ENCODE measurements around the gene YPEL3.

YPEL3 gene

DNA sequence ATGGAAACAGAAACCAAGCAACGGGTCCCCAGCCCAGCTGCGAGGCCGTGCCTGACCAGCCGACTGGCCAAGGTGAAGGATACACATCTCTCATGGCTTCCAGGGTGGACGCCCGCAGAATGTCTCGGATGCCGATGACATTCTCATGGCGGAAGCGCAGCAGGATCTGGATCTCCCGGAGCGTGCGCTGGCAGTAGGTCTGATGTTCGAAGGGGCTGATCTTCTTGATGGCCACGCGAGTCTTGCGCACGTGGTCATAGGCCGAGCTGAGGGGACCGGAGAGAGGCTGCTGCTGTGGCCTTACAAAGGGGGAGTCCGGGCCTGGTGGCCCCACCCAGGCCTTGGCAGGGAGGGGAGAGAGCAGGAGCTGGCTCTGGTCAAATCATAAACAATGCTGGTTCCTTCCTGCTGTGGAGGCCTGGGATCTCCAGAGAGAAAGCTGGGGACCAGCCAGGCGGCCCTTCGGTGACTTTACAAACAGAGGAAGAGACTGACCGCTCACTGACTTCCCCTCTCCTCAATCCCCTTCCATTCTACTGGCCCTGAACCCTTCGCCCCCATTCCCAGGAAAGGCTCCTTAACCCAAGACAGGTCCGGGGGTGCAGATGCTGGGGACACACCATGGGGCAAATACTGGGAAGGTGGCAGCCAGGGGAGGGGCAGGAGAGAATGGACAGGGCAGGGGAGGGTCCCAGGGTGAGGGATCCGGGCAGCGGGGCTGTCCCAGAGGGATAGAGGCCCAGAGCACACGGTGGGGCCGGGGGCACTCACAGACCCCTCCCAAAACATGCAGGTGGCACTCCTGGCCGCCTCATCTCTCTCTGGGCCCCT lies 25.9 kb upstream of the YPEL3 start:
- Histone ChIP-seq H3K27me3 (ENCODE audit: insufficient read depth, low read length) (no peaks in the 10 kb centered on the region), H2AFZ (ENCODE audit: low read length) (no peak overlapping the region), H3F3A (ENCODE audit: insufficient read depth, low read length) (no peaks in the 10 kb centered on the region), H3K27ac (ENCODE audit: low read depth, low read length, poor library complexity, severe bottlenecking) (peak overlapping the region; percentile 69), H3K4me3 (ENCODE audit: low read depth, low read length, poor library complexity, severe bottlenecking) (peak overlapping the region; percentile 88), H3K4me1 (ENCODE audit: insufficient read depth, low read length, severe bottlenecking) (peaks cover 29% of the 10 kb centered on the region), H3K9me2 (ENCODE audit: low read depth, low read length) (no peaks in the 10 kb centered on the region), H3K4me2 (ENCODE audit: low read length) (peak overlapping the region; percentile 91), H3K9me3 (ENCODE audit: low read length) (no peaks in the 10 kb centered on the region), H3K36me3 (ENCODE audit: insufficient read depth, low read length) (peaks cover 16% of the 10 kb centered on the region; the same call in 1 of the 2 replicates), H3K9ac (ENCODE audit: low read length) (peak overlapping the region; percentile 92), H4K20me1 (ENCODE audit: insufficient read depth, low read length) (no peaks in the 10 kb centered on the region), H3K79me2 (ENCODE audit: insufficient read depth, low read length) (no peaks in the 10 kb centered on the region)
- TF ChIP-seq EZH2 (IDR thresholded peaks at IDR 0.05; ENCODE audit: borderline replicate concordance, low read length) = no peak
- TF ChIP-seq CTCF (IDR thresholded peaks at IDR 0.05; ENCODE audit: low read length) = no peak

DNA sequence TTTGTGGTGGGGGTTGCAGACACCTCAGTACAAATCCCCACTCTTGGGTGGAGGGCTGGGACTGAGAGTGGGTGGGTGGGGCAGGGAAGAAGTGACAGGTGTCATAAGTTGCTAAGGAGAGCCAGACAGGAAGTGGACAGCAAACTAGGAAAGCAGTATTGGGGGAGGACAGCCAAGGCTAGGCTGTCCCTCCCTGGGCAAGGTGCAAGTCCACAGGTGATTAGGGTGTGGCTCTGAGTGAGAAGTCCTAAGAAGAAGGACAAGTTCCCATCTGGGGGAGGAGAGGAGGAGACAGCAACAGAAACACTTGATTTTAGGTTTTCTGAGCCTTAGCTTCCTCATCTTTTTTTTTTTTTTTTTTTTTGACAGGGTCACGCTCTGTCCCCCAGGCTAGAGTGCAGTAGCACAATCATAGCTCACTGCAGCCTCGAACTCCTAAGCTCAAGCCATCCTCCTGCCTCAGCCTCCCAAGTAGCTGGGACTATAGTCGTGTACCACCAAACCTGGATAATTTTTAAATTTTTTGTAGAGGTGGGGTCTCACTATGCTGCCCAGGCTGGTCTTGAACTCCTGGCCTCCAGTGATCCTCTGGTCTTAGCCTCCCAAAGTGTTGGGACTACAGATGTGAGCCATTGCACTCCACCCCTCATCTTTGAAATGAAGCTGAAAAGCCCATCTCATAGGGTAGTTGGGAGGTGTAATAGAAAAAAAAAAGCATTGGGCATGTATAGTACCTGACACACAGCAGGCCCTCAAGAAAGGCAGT lies 24.5 kb upstream of the YPEL3 start:
- Histone ChIP-seq H4K20me1 (ENCODE audit: insufficient read depth, low read length) (no peaks in the 10 kb centered on the region), H3K4me3 (ENCODE audit: low read depth, low read length, poor library complexity, severe bottlenecking) (no peak overlapping the region), H3K9ac (ENCODE audit: low read length) (no peak overlapping the region), H3K9me3 (ENCODE audit: low read length) (no peaks in the 10 kb centered on the region), H3K79me2 (ENCODE audit: insufficient read depth, low read length) (no peaks in the 10 kb centered on the region), H3K4me1 (ENCODE audit: insufficient read depth, low read length, severe bottlenecking) (peaks cover 19% of the 10 kb centered on the region), H2AFZ (ENCODE audit: low read length) (no peak overlapping the region), H3K36me3 (ENCODE audit: insufficient read depth, low read length) (peaks cover 20% of the 10 kb centered on the region; the same call in 1 of the 2 replicates), H3K27ac (ENCODE audit: low read depth, low read length, poor library complexity, severe bottlenecking) (no peak overlapping the region), H3F3A (ENCODE audit: insufficient read depth, low read length) (no peaks in the 10 kb centered on the region), H3K9me2 (ENCODE audit: low read depth, low read length) (no peaks in the 10 kb centered on the region), H3K4me2 (ENCODE audit: low read length) (no peak overlapping the region), H3K27me3 (ENCODE audit: insufficient read depth, low read length) (no peaks in the 10 kb centered on the region)
- no peak for TF ChIP-seq CTCF (IDR thresholded peaks at IDR 0.05; ENCODE audit: low read length)
- no peak for TF ChIP-seq EZH2 (IDR thresholded peaks at IDR 0.05; ENCODE audit: borderline replicate concordance, low read length)

DNA sequence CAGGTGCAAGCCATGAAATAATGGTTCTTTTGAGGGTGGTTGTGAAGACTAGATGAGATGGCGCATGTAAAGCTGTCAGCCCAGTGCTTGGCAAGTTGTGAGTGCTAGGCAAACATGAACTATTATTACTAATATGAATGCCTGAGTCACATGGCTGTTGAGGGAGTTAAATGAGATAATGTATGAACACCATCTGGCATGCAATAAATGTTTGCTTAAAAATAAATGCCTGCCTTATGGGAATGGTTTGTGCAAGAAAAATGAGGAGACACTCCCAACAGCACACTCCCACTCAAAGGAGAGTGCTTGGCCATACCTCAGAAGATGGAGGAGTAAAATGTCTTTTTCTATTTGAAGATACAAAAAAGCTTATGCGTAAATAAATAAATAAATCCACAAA lies 23.4 kb upstream of the YPEL3 start:
- no peaks in the 10 kb centered on the region for H3F3A ChIP-seq (ENCODE audit: insufficient read depth, low read length)
- H3K9me2 ChIP-seq (ENCODE audit: low read depth, low read length) = no peaks in the 10 kb centered on the region
- no peaks in the 10 kb centered on the region for H3K79me2 ChIP-seq (ENCODE audit: insufficient read depth, low read length)
- H3K4me2 ChIP-seq (ENCODE audit: low read length) = no peak overlapping the region
- H3K4me1 ChIP-seq (ENCODE audit: insufficient read depth, low read length, severe bottlenecking) = peaks cover 28% of the 10 kb centered on the region
- TF ChIP-seq CTCF (IDR thresholded peaks at IDR 0.05; ENCODE audit: low read length) (no peak), EZH2 (IDR thresholded peaks at IDR 0.05; ENCODE audit: borderline replicate concordance, low read length) (no peak)
- H3K9me3 ChIP-seq (ENCODE audit: low read length) = no peaks in the 10 kb centered on the region
- H2AFZ ChIP-seq (ENCODE audit: low read length) = no peak overlapping the region
- H3K9ac ChIP-seq (ENCODE audit: low read length) = no peak overlapping the region
- H4K20me1 ChIP-seq (ENCODE audit: insufficient read depth, low read length) = no peaks in the 10 kb centered on the region
- H3K4me3 ChIP-seq (ENCODE audit: low read depth, low read length, poor library complexity, severe bottlenecking) = no peak overlapping the region
- no peak overlapping the region for H3K27ac ChIP-seq (ENCODE audit: low read depth, low read length, poor library complexity, severe bottlenecking)
- H3K27me3 ChIP-seq (ENCODE audit: insufficient read depth, low read length) = no peaks in the 10 kb centered on the region
- peaks cover 20% of the 10 kb centered on the region; the same call in 1 of the 2 replicates for H3K36me3 ChIP-seq (ENCODE audit: insufficient read depth, low read length)
